Measurements from ENCODE around the gene CGGBP1. TPM values are rescaled to one million over a fixed set of nuclear protein-coding genes. Genes with fewer than 3 reads are reported as not detected.

Gene CGGBP1
- total RNA-seq, 4 donors from 2014 or later, result 70.2 to 106 (median 92.0) TPM

- TF ChIP-seq CTCF (IDR thresholded peaks at IDR 0.05; ENCODE audit: low read depth), result no peak
Observed at GRCh38 chr3:88082854-88083253, 24.0 kb upstream of the CGGBP1 start.

- TF ChIP-seq CTCF (IDR thresholded peaks at IDR 0.05; ENCODE audit: low read depth), result no peak
Observed at GRCh38 chr3:88078932-88079331, 20.1 kb upstream of the CGGBP1 start.

- TF ChIP-seq CTCF (IDR thresholded peaks at IDR 0.05; ENCODE audit: low read depth), result no peak
Observed at GRCh38 chr3:88076712-88077111, 17.9 kb upstream of the CGGBP1 start.

- no peak for TF ChIP-seq CTCF (IDR thresholded peaks at IDR 0.05; ENCODE audit: low read depth)
Observed at GRCh38 chr3:88075497-88075896, 16.7 kb upstream of the CGGBP1 start.

- TF ChIP-seq CTCF (IDR thresholded peaks at IDR 0.05; ENCODE audit: low read depth), result no peak
Observed at GRCh38 chr3:88075072-88075471, 16.3 kb upstream of the CGGBP1 start.

GRCh38 chr3:88061746-88062145 lies 2.9 kb upstream of the CGGBP1 start:
- no peak for TF ChIP-seq CTCF (IDR thresholded peaks at IDR 0.05; ENCODE audit: low read depth)

- TF ChIP-seq CTCF (IDR thresholded peaks at IDR 0.05; ENCODE audit: low read depth), result no peak
Observed at GRCh38 chr3:88059380-88060170, 770 bp upstream of the CGGBP1 start.

Data from subcutaneous adipose tissue (tissue), 4 donors.